WERI-Rb-1 (cell line): ENCODE results near the gene PAQR6.

ENCODE experiments used
- DNase-seq: peaks from one replicate; pipeline ENCODE4 v3.0.0-alpha.2; 2020
- H3K27ac ChIP-seq: fragments of 250-450 bp; sonication (Bioruptor Pico); 2 replicates; pipeline ENCODE4 v1.5.1; 2020; ENCODE audit warnings: mild to moderate bottlenecking, moderate library complexity
- H3K27me3 ChIP-seq: fragments of 250-450 bp; sonication (Bioruptor Pico); 2 replicates; pipeline ENCODE4 v1.5.1; 2021; ENCODE audit warnings: mild to moderate bottlenecking, low read depth, moderate library complexity; ENCODE audit not compliant: insufficient read depth, severe bottlenecking
- H3K36me3 ChIP-seq: fragments of 250-450 bp; sonication (Bioruptor Pico); 2 replicates; pipeline ENCODE4 v1.5.1; 2020; ENCODE audit warnings: mild to moderate bottlenecking, moderate library complexity
- H3K4me3 ChIP-seq: 2 replicates; pipeline ENCODE4 v1.5.1; 2011; ENCODE audit warnings: low read depth, mild to moderate bottlenecking, control low read depth, low read length
- H3K9me3 ChIP-seq: fragments of 250-450 bp; sonication (Bioruptor Pico); 2 replicates; pipeline ENCODE4 v1.5.1; 2021; ENCODE audit warnings: mild to moderate bottlenecking, moderate library complexity; ENCODE audit not compliant: severe bottlenecking
- CTCF ChIP-seq: IDR thresholded peaks from 2 replicates; pipeline ENCODE4 v1.5.1; 2011; ENCODE audit warnings: low read depth, mild to moderate bottlenecking, control low read depth, inconsistent platforms, low read length

The PAQR6 gene

GRCh38 chr1:156289857-156290256, 42.0 kb upstream of the PAQR6 start:
- peaks cover 27% of the 10 kb centered on the region for H3K36me3 ChIP-seq
- no peaks in the 10 kb centered on the region for H3K9me3 ChIP-seq
- no peak for TF ChIP-seq CTCF
- H3K4me3 ChIP-seq: no peak overlapping the region
- no peak for DNase-seq
- H3K27ac ChIP-seq: no peak overlapping the region
- H3K27me3 ChIP-seq: no peaks in the 10 kb centered on the region

GRCh38 chr1:156286061-156286460, 38.2 kb upstream of the PAQR6 start:
- H3K27me3 ChIP-seq: no peaks in the 10 kb centered on the region
- TF ChIP-seq CTCF: no peak
- DNase-seq: no peak
- H3K27ac ChIP-seq: no peak overlapping the region
- no peak overlapping the region for H3K4me3 ChIP-seq
- H3K36me3 ChIP-seq: peaks cover 29% of the 10 kb centered on the region
- no peaks in the 10 kb centered on the region for H3K9me3 ChIP-seq

GRCh38 chr1:156285437-156285836, 37.6 kb upstream of the PAQR6 start:
- Histone ChIP-seq H3K4me3 (no peak overlapping the region), H3K36me3 (peaks cover 35% of the 10 kb centered on the region), H3K27me3 (no peaks in the 10 kb centered on the region), H3K9me3 (no peaks in the 10 kb centered on the region), H3K27ac (no peak overlapping the region)
- DNase-seq: no peak
- no peak for TF ChIP-seq CTCF

GRCh38 chr1:156284757-156285156, 36.9 kb upstream of the PAQR6 start:
- no peak for DNase-seq
- TF ChIP-seq CTCF: no peak
- no peaks in the 10 kb centered on the region for H3K9me3 ChIP-seq
- H3K27ac ChIP-seq: no peak overlapping the region
- H3K36me3 ChIP-seq: peaks cover 38% of the 10 kb centered on the region
- H3K4me3 ChIP-seq: no peak overlapping the region
- H3K27me3 ChIP-seq: no peaks in the 10 kb centered on the region

GRCh38 chr1:156284112-156284511, 36.3 kb upstream of the PAQR6 start, which contains the start of gene TMEM79:
TSS of gene TMEM79 (plus strand) at chr1:156284325. CDS start at chr1:156285227, 902 bp downstream.
- TF ChIP-seq CTCF: no peak
- H3K36me3 ChIP-seq: peaks cover 40% of the 10 kb centered on the region
- H3K27ac ChIP-seq: peak within 1 kb of the TSS; percentile 98

GRCh38 chr1:156283521-156283920, 35.7 kb upstream of the PAQR6 start:
- Histone ChIP-seq H3K36me3 (peaks cover 39% of the 10 kb centered on the region), H3K9me3 (no peaks in the 10 kb centered on the region), H3K4me3 (peak overlapping the region; percentile 81), H3K27me3 (no peaks in the 10 kb centered on the region), H3K27ac (peak overlapping the region; percentile 98)
- TF ChIP-seq CTCF: no peak
- DNase-seq: no peak

More at GRCh38 chr1:156284112-156284511, 36.3 kb upstream of the PAQR6 start, which contains the start of gene TMEM79:
- H3K9me3 ChIP-seq: no peaks in the 10 kb centered on the region
- H3K27me3 ChIP-seq: no peaks in the 10 kb centered on the region
- H3K4me3 ChIP-seq: peak within 1 kb of the TSS; percentile 81
- no peak for DNase-seq
